GM18870 (cell line): Measurements from ENCODE around the gene KRT84.

Experiments
- ATAC-seq: cut with Tn5 transposase; IDR thresholded peaks from one replicate; pipeline ENCODE4 v1.9.1; 2021; ENCODE audit warnings: moderate library complexity; ENCODE audit not compliant: unreplicated experiment

The KRT84 gene

DNA sequence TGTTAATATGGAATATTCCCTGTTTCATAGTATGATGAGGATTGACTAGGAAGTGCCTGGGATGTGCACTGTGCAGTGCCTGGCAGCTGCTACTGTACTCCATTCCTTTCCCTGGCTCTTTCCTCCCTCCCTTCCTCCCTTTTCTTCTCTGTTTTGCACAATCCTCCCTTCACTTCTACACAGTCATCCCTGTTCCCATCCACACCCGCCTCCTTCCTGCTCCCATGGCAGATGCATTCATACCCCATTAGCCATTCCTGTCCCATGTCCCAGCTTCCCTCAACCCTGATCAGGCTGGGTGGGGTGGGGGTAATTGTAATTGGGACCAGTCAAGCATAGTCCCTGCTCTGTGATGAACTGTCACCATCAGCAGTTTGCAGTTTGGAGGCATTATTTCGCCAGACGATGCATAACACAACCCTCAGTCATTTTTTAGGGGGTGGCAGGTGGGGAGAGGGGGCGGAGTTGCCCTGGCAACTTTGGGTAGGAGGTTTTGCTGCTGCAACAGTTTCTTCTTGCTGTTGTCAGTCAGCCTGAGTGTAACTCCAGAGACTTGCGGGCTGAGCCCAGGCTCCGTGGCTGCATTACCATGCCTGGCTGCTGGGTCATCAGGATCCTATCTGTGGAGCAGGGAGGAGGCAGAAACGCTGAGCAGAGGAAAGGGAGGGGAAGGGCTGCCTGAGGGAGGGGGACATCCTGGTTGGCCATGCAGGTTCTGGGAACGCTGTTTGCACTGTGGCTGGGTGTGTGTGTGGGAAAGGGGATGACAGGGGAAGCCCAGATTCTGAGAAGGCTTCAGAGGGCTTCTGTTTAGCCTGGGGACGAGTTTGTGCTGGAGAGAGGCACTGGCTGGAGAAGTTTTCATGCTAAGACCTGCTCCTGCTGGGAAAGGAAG is 4.1 kb upstream of the KRT84 start:
- no peak for ATAC-seq

DNA sequence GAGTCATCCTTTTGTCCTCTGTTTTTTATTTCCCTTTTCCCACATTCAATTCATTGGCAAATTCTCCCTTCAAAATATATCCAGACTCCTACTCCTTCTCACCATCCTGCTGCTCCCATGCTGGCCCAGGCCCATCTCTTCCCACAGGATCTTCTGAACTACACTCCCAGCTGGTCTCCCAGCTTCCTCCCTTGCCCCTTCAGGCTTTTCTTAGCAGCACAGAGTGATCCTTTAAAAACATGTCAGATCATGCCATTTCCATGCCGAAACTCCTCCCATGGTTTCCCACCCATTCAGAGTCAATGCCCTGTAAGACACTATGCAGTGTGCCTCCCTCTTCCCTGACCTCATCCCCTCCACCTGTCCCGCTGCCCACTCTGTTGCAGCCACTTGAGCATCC is 2.4 kb upstream of the KRT84 start:
- no peak for ATAC-seq

DNA sequence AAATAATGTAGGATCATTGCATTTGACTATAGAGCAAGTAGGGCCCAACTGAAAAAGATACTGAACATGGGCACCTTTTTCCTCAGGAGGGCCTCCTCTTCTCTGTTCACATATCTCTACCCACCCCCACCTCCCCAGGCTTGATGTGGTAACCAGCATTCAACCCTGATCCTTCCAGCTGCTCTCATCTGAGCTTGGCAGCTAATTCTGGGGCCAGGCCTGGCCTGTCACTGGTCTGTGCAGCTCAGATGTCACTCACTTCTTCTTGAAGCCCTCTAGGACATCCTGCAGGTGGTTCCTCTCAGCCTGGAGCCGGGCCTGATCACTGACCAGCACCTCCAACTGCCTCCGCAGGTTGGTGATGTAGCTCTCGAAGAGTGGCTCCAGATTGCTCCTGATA is 2.1 kb downstream of the KRT84 start:
- ATAC-seq: no peak

DNA sequence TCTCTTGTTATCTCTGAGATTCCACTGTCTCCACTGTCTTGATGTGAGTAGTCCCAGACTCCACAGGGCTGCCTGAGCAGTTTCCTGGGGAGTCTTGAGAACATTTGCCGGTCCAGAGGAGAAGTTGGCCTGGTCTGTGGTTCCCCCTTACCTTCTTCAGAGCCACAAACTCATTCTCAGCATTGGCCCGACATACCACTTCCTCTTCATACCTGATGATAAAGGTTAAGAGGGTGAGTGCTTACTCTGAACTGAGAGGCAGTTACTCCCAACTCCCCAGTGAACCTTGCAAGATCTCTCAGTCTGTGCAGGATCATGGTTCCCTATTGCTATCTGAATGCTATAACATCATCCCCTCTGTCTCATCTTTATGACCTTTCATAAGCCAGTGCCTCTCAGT is 2.6 kb downstream of the KRT84 start:
- no peak for ATAC-seq

DNA sequence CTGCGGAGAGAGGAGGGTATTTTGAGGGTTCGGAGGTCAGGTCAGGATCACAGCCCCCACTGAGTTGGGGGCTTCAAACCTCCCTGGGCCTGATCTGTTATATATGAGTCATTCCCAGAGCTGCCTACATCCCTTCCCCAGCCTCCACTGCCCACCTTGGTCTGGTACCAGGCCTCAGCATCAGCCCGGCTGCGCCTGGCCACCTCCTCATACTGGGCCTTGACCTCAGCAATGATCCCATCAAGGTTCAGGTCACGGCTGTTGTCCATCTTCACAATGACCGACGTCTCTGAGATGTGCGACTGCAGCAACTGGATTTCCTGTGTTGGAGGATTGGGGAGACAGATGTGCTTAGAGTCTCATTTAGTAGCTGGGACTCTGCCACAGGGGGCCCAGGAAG is 4.2 kb downstream of the KRT84 start:
- ATAC-seq: no peak

DNA sequence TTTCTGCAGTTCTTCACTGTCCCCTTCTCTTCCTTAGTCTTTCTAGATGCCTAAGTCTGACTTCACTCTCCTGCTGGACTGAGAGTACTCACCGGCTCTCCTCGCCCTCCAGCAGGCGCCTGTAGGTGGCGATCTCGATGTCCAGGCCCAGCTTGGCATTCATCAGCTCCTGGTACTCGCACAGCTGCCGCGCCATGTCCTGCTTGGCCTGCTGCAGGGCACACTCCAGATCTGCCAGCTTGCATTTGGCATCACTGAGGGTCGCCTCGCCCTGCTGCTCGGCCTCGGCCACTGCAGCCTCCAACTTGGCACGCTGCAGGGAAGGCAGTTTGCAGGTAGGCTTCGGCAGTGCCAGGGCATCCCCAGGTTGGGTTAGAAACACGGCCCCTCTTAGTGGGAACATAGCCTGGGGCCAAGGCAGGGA is 5.2 kb downstream of the KRT84 start:
- ATAC-seq: no peak

DNA sequence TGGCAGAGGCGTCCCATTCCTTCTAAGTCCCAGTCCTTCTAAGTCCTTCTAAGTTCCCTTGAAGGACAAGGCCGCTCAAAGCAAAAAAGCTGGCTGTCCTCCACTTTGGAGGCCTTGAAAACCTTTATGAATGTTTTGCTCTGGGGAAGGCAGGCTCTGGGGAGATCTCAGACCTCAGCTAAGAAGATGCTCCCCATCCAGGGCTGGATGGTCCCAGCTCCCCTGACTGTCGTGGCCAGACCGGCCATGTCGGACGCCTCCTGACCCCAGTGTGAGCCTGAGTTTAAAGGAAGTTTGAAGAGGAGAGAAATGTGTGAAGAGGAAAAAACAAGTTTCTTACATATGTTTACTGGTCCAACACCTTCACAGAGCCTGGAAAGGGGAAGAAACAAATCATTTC is 5.9 kb downstream of the KRT84 start:
- ATAC-seq: no peak

DNA sequence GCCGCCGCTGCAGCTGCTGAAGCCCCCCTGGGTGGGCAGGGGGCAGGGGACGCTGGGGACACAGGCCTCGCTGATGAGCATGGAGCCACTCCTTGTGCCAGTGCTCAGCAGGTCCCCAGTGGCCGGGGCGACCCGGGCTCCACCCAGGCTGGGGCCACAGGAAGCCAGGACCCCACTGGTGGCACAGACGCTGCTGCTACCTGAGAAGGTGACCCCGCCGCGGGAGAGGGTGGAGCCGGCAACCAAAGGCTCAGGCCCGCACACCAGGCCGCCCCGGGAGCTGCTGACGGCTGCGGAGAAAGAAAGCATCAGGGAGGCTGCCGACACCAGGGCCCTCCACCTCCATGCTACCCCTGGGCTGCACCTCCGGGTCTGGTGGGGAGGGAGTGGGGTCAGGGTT is 7.4 kb downstream of the KRT84 start:
- ATAC-seq: no peak

DNA sequence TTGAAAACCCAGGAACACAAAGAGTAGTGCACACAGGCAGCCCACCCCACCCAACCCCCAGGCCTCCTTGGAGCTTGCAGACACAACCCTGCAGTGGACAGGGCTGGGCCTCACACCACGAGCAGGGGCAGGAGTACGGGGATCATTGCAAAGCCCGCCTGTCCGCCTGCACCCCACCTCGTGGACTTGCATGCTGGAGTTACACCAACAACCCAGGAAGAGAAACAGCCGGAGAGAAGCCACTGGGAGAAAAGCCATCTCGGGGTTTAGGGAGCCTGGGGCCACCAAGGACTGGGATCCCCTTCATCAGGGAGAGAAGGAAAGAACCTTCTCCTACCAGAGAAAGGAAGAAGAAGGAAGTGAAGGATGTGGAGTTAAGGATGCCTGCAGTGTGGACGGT is 8.2 kb downstream of the KRT84 start:
- no peak for ATAC-seq

DNA sequence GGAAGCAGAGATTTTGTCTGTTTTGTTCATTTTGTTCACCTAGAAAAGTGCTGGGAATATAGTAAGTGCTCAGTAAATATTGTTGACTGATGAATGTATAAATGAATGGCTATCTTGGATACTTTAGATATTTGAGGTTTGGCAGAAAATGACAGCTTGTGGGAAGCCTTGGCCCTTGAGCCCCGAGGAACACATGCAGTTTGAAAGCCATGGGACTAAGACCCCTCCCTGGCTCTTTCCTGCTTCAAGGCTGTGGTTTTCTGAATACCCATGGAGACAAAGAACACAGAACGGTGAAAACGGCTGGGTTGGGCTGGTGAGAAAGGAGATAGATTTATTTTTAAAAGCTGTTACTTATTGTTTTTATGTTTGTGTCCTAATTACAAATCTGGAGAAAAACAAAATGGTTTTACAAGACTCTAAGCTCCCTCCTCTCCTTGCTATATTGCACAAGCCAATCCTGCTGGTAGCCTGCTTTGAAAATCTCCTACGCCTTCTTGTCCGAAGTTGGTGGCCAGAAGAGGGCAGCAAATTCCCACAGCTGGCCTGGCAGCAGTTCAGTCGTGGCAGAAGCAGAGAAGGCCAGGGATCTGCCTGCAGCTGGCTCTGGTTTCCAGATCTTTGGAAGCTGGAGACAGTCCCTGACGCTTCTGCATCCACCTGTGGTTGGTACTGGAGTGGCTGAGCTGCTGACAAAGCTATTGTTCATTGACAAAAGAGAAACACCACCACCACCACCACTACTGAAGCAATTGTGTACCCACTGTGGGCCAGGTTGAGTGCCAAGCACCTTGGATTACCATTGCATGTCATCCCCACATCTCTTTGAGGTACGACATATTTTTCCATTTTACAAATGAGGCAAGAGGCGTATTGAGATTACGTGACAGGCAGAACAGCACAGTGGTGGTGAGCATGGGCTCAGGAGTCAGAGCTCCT is 13.0 kb downstream of the KRT84 start:
- no peak for ATAC-seq

DNA sequence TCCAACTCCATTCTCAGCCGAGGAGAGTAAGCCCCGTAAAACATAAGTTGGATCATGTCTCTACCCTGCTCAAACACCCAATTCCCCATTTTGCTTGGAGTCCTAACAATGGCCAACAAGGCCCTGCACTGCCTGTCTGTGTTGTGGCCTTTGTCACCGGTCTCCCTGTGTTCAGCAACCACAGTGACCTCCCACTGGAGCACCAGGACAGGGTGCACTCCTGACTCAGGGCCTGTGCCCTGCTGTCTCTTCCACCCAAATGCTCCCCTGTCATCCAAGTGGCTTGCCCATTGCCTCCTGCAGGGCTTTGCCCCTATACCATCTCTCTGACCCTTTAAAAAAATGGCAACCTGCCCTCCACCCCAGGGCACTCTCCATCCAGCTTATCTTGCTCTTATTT is 13.7 kb downstream of the KRT84 start:
- ATAC-seq: no peak

DNA sequence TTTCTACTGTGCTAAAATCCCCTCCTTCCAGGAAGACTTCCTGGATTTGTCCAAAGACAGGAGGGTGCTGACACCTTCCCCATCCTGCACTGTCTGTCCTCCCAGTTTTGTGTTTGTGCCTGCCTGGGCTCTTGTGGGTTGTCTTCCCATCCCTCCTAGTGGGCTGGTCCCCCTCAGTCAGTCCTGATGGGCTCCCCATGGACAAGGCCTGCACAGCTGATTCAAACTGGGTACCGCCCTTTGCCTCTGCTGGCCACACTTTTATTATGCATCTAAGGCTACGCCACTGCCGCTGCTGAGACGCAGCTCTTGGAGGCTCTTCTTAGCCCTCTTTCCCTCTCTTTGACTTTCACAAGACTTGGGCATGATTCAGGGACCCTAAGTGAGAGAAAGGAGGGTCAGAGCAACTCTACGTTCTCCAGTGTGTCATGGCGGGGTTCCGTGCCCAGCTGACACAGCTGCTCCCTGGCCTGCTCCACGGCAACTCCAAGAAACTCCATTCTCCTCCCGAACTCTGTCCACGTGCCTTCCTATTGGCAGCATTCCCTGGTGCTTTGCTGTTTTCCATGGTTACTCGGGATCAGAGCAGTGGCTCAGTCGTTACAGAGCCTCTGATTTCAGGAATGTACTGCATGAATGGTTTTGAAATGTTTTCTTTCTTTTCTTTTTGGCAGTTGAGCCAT is 14.4 kb downstream of the KRT84 start:
- no peak for ATAC-seq

DNA sequence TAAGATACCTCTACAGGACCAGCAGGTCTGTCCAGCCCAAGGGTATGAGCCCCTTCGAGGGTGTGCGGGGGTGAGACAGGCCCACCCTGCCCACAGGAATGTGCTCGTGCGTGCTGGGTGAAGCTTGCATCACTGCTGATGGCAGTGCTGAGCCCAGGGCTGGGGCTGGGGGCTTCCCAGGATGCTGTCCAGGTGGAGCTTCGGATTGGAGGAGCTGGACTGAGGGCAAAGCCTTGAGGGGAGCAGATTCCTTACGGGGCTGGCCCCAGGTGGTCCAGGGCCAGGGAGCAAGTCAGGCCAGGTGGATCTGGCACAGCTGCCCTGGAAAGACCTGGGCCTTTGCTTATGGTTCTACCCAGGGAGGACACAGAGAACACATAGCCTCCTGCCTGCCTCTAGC is 15.6 kb downstream of the KRT84 start:
- ATAC-seq: no peak

DNA sequence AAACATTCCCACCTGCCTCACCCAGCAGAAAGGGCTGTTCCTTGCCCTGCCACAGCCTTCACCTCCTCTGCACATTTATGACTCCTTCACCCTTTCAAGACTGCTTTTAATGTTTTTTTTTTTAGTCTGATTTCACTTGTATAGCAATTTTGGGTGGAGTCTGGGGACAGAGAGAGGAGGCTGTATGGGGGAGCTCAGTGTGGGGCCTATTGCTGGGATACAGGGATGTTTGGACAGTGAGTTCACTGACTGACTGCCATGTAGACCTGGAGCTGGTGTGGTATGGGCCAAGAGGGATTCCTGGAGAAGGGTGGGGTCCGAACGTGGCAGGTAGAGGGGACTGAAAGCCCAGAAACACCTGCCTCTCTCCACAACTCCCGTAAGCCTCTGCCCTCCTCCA is 16.2 kb downstream of the KRT84 start:
- no peak for ATAC-seq

DNA sequence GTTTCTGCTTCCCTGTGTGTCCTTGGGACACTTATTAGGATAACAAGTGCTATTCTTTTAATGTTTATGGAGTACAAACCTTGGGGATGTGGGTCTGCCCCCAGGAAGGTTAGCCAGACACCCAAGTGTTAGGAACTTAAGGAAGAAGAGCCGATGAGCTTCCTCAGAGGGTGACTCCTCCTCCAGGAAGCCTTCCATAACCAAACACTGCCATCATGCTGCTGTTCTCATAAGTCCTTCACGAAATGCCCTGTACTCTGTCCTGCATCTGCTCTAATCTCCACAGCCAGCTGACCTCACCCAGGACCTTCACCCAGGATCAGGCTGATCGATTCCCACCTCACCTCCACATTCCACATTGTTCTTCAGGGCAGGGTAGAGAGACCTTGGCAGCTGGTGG is 16.9 kb downstream of the KRT84 start:
- no peak for ATAC-seq

DNA sequence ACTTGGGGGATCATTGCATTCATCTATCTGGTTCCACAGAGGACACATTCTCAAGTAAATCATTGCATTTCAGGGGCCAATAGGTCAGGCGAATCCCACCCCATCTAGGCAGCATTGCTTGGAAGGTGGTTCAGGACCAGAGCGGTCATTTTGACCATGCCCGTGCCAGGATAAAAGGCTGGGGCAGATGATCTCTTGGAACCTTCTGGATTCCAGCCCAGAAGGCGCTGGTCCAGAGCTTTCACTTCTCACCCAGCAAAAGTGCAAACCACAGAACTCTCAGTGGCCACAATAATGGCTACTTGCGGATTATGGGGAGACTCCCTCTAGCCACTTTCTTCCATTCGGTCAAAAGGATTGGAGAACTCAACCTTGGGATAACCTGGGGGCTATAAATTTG is 17.6 kb downstream of the KRT84 start:
- no peak for ATAC-seq

DNA sequence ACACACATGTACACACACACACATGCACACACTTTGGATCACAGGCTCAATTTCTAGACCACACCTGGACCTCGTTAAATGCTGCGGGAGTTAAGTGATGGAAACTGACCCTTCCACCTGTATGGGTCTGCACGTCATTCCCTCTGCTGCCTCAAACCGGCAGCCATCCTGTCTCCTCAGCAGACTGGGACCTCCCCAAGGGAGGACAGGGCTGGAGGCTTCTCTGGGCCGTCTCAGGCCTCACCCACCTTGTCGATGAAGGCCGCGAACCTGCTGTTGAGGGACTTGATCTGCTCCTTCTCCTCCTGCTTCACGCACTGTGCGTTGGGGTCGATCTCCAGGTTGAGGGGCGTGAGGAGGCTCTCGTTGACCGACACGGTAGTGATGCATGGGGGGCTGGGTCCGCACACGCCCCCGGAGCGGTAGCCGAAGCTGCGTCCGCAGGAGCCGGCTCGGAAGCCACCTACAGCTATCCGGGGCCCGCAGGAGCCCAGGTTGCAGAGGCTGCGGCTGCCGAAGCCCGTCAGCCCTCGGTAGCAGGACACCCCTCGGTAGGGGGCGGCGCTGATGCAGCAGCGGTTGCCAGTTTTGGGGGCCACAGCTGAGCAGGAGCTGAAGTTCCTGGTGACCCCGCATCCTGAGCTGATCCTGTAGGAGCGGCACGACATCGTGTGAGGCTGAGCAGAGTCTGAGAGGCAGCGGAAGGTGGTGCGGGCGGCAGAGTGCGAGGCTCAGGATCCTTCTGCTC is 18.5 kb downstream of the KRT84 start, which contains the start of gene KRT85:
TSS of gene KRT85 (minus strand) at position 744 of the 748 bp plus-strand sequence. CDS start at position 668, 76 bp downstream.
- ATAC-seq: no peak

DNA sequence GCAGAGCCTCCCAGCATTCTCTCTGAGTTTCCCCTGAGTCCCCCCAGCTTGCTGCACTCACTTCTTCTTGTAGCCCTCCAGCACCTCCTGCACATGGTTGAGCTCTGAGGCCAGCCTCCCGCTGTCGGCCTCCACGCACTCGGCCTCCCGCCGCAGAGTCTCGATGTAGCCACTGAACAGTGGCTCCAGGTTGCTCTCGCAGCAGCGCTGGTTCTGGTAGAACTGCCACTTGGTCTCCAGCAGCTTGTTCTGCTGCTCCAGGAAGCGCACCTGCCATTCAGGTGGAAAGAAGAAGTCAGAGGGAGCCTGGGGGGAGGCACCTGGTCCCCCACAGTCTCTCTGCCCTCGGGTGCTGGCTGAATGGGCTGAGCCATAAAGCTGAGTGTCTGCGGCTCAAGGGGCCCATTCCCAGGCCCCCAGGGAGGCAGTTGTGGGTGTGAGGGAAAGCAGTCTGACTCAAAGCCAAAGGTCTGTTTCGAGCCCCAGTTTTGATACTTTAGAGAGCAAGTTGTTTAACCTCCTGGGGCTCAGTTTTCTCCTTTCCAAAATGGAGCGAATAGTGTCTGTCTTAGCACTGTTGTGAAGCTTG is 20.5 kb downstream of the KRT84 start:
- no peak for ATAC-seq

DNA sequence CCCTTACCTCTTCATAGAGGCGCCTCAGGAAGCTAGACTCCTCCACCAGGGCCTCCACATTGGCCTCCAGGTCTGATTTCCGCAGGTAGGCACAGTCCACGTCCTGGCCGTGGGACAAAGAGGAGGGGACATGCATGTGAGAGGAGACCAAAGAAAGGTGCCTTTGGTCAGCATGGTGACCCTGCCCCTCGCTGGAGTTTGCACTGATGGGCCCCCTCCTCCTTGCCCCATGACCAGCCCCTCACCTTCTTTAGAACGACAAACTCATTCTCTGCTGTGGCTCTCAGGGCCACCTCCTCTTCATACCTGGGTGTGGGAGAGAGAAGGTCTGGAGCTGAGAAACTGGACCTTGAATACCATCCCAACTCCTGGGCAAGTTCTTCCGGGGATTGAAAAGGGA is 21.4 kb downstream of the KRT84 start:
- no peak for ATAC-seq

DNA sequence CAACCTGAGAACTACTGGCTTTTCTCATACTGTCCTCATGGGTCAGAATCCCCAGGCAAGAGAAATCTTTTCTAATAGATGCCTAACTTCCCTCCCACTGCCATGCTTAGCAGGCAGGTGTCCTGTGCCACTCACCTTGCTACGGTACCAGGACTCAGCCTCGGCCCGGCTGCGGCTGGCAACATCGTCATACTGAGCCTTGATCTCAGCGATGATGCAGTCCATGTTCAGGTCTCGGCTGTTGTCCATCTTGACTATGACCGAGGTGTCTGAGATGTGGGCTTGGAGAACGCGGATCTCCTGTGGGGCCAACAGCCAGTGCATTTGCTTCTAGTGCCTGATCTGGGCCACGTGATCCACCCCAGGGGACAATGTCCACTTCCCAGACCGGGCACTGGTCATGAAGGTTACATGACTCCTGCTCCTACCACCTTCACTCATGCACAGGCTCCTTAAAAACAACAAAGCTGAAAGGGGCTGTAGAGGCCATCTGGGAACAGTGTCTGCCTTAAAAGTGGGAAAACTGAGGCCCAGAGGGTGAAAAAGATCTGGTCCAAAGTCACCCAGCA is 22.3 kb downstream of the KRT84 start:
- ATAC-seq: no peak
